IMR-90 (cell line): ENCODE measurements around the gene NIF3L1.

Source experiments
- BHLHE40 ChIP-seq: fragments of 150-350 bp; IDR thresholded peaks from 2 replicates; pipeline ENCODE4 v1.6.1; 2016; ENCODE audit warnings: mild to moderate bottlenecking, low read depth, low read length
- MAFK ChIP-seq: IDR thresholded peaks from 2 replicates; pipeline ENCODE4 v1.6.1; 2012; ENCODE audit warnings: low read depth, low read length, improper control_type of control experiment
- NFE2L2 ChIP-seq: fragments of 150-350 bp; IDR thresholded peaks from 2 replicates; pipeline ENCODE4 v1.6.1; 2016; ENCODE audit warnings: low read depth, mild to moderate bottlenecking, low read length
- RAD21 ChIP-seq: IDR thresholded peaks from 2 replicates; pipeline ENCODE4 v1.6.1; 2012; ENCODE audit warnings: low read length, improper control_type of control experiment
- RFX5 ChIP-seq: IDR thresholded peaks from 2 replicates; pipeline ENCODE4 v1.8.0; 2012; ENCODE audit warnings: low read depth, mild to moderate bottlenecking, low read length, moderate library complexity
- SMC3 ChIP-seq: fragments of 150-350 bp; IDR thresholded peaks from 2 replicates; pipeline ENCODE4 v1.6.1; 2016; ENCODE audit warnings: low read depth, mild to moderate bottlenecking, antibody characterized with exemption, low read length, moderate library complexity
- TF ChIP-seq, protein P1 (sequence below): conservative IDR thresholded peaks from 2 replicates; pipeline ENCODE4 v1.5.1; 2012; ENCODE audit warnings: mild to moderate bottlenecking, low read depth, low read length, improper control_type of control experiment

DNA sequence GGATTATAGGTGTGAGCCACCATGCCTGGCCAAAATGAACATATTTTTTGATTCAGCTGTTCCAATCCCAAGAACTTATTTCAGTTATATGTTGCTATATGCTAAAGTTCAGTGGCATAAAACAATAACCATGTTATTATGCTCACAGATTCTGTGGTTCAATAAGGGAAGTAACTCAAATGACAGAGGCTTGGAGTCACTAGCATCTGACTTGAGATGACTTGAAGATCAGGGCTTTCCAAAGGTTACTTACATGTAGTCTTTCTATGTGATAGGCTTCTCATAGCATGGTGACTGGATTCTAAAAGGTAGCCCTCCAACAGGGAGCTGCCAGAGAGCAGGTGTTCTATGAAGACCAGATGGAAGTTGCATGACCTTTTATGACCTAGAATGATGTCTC lies 41.9 kb upstream of the NIF3L1 start:
- TF ChIP-seq, protein P1, sequence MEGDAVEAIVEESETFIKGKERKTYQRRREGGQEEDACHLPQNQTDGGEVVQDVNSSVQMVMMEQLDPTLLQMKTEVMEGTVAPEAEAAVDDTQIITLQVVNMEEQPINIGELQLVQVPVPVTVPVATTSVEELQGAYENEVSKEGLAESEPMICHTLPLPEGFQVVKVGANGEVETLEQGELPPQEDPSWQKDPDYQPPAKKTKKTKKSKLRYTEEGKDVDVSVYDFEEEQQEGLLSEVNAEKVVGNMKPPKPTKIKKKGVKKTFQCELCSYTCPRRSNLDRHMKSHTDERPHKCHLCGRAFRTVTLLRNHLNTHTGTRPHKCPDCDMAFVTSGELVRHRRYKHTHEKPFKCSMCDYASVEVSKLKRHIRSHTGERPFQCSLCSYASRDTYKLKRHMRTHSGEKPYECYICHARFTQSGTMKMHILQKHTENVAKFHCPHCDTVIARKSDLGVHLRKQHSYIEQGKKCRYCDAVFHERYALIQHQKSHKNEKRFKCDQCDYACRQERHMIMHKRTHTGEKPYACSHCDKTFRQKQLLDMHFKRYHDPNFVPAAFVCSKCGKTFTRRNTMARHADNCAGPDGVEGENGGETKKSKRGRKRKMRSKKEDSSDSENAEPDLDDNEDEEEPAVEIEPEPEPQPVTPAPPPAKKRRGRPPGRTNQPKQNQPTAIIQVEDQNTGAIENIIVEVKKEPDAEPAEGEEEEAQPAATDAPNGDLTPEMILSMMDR = no peak
- no peak for TF ChIP-seq RFX5
- TF ChIP-seq RAD21 = no peak
- TF ChIP-seq BHLHE40 = no peak
- TF ChIP-seq MAFK = no peak
- TF ChIP-seq SMC3 = no peak
- TF ChIP-seq NFE2L2 = no peak
